ENCODE results near the gene PPM1M.

The PPM1M gene

GRCh38 chr3:52299247-52299878, 53.8 kb downstream of the PPM1M start:
- no peak for FAIRE-seq

All from A204.1 (cell line).